ENCODE results near the gene OR6C75.
"Not testable (repeated sequence)": the region's sequence is repeated elsewhere in the genome, so short reads cannot be mapped to it uniquely, and the experiment has no call there.

GRCh38 chr12:55414889-55415288 lies 52.1 kb downstream of the OR6C75 start:
- not testable (repeated sequence) for TF ChIP-seq CTCF, POLR2A, POLR2AphosphoS5, EP300 (IDR thresholded peaks at IDR 0.05)
